NCI-H2171 treated with DMSO at 0.1 percent for 48 hours (cell line): ENCODE measurements around the gene RETREG1.
"Not testable (repeated sequence)": the region's sequence is repeated elsewhere in the genome, so short reads cannot be mapped to it uniquely, and the experiment has no call there.

ENCODE experiments used
- DNase-seq: peaks from one replicate; lab custom pipeline; 2025; lab: John Stamatoyannopoulos, UW

The RETREG1 gene

DNA sequence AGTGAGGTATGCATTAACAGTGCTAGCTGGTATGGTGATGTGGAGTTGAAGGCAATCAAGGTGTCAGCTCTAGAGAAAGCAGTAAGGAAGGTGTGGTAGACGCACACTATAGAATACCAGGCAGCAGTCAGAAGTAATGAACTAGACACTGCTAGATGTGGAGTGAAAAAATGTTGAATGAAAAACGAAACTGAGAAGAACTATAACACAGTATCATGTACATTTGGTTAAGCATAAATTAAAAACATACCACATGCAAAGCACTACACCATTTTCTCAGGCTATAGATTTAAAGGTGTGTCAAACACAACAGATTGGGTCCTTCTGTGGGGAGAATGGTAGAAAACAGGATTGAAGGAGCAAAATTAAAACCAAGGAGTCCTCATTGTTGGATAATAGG is 166.6 kb downstream of the RETREG1 start:
- no peak for DNase-seq

DNA sequence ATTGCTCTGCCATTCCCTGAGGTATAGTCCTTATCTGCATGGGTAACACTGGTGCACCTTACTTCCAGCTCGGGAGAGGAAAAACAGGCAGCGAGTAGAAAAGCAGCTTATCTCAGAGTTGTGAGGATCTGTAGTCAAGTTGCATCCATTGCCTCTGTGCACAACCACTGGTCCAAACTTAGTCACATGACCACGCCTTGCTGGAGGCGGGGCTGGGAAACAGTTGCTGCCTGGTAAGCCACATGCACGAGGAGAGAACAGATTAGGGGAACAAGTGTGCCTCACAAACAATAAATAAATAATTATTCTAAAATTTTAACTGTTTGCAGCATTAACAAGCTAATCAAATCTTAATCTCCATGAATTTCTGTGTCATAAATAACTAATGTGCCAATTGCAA is 169.8 kb downstream of the RETREG1 start:
- DNase-seq: no peak

DNA sequence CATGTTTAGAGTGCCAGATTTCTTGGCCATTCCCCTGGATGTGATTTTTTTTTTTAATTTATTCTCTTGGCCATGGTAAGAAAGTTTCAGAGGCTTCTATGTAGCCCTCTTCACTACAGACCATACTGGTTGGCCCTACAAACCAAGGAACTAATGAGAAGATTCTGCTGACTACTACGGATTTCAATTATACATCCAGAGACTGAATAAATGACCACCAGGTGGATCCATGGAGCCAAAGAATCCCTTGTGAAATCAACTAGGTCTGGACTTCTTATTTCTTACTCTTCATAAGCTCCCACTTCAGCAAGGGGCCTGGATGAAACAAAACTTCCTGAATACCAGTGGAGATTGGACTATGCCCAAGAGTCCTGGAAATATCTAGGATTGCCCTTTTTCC is 178.8 kb downstream of the RETREG1 start:
- peak; percentile 24 for DNase-seq

DNA sequence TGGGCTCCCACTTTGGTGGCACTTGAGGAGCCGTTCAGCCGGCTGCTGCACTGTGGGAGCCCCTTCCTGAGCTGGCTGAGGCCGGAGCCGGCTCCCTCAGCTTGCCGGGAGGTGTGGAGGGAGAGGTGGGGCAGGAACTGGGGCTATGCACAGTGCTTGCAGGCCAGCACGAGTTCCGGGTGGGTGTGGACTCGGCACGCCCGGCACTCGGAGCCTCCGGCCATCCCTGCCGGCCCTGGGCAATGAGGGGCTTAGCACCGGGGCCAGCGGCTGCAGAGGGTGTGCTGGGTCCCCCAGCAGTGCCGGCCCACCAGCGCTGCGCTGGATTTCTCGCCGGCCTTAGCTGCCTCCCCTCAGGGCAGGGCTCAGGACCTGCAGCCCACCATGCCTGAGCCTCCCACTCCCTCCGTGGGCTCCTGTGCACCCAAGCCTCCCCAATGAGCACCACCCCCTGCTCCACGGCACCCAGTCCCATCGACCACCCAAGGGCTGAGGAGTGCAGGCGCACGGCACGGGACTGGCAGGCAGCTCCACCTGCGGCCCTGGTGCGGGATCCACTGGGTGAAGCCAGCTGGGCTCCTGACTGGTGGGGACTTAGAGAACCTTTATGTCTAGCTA is 180.6 kb downstream of the RETREG1 start:
- DNase-seq: not testable (repeated sequence)

DNA sequence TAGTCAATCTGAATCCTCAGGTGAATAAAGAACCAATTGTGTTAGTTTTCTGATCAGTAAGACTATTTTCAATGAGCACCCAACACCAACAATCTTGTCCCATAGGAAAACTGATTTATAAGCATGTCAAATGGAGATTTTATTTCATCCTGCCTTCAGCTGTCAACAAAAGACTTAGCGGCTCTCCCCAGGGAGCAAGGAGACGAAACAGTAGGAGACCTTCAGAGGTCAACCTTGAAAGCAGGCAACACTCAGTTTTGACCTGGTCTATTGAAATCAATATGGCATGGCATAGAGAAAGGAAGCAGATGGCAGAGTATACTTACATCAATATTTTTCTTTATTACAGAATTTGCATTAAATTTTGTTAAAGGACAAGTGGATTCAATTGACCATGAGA is 185.3 kb downstream of the RETREG1 start:
- DNase-seq: peak; percentile 62

DNA sequence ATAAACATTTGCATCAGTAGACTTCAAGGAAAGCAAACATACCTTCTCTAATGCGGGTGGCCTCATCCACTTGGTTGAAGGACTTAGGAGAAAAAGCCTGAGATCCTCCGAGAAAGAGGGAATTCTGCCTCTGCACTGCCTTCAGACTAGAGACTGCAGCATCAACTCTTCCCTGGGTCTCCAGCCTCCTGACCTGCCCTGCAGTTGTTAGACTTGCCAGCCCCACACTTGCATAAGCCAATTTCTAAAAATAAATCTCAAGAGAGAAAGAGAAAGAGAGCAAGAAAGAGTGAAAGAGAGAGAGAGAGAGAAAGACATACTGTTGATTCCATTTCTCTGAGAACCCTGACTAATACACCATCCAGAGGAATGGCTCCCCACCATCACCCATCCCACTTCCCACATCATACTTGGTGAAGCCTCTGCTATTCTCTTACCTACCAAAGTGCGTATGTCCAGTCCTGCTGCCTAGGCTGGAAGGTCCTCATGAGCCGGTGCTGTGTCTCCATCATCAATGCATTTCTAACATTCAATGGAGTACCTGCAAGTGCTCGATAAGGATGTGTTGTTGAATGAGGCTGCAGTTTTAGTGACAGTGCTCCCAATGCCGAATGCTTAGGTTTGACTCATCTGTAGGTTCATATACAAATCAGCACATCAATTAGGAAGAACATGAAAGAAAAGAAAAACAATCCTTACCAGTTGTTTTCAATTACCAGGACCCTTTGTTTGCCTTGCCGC is 186.3 kb downstream of the RETREG1 start:
- DNase-seq: no peak

DNA sequence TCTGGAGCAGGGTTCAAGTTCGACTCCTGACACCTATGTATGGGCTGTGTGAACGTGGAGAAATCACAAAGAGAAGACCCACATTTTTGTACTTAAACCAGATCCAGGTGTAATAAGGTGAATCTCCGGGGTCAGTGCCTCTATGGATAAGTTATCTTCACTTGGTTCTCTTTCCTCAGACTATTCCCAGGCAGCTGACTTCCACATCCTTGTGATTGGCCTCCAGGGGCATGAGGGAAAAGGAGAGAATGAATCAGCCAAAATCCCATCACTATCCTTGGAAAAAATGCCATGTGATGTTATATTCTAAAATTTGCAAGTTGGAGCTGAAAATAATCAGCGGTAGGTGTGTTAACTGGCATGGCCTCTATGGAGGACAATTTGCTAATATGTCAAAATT is 188.4 kb downstream of the RETREG1 start:
- DNase-seq: no peak

DNA sequence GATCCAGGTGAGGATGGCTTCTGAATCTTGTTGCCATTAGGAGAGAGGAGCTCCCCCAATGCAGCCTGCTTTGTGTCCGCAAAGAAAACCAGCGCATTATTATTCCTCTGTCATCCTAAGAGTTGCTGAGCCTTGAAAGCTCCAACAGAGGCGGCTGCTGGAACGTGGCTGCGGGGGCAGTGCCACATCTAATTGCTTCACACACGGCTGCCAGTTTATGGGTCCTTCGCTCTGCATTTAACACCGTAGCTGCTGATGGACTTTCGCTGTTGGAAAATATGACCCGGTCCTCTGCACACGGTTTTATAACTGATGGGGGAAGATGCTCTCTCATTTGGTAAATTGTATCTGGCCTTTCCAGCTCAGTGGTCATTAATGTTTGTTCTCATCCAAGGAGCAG is 189.2 kb downstream of the RETREG1 start:
- no peak for DNase-seq
